ENCODE results near the gene SPRR2B.
"Not testable (repeated sequence)": the region's sequence is repeated elsewhere in the genome, so short reads cannot be mapped to it uniquely, and the experiment has no call there.

SPRR2B gene

DNA sequence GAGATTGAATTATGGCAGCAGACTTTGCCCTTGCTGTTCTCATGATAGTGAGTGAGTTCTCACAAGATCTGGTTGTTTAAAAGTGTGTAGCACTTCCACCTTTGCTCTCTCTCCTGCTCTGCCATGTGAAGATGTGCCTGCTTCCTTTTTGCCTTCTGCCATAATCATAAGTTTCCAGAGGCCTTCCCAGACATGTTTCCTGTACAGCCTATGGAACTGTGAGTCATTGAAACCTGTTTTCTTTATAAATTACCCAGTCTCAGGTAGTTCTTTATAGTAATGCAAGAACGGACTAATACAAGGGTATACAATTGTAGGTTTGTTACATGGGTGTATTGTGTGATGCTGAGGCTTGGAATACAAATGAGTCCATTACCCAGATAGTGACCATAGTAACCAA, 36.2 kb downstream of the SPRR2B start:
- no peak for DNase-seq (ENCODE audit: low read depth in 1 of 2, low spot score in 1 of 2)

DNA sequence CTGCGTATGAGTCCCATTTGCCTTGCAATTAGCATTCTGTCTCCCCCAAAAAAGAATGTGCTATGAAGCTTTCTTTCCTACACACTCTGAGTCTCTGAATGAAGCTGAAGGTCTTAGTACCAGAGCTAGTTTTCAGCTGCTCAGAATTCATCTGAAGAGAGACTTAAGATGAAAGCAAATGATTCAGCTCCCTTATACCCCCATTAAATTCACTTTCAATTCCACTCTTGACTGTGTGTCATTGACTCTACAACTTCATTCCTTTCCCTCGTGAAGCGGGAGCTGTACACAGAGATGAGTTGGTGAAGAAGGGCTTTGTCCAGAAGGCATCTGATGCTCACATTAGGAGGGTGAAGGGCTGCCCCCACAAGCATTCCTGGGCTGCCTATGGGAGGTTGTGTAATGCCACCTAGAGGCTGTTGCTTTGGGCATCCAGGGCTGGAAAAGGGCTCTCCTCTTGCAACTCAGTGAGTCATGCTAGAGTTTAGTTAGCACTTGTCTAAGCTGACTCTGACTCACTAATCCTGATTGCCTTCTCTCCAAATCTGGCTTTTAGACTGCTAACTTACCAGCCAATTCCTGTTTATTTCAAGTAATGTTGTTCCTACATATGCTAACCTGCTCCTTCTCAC, 38.6 kb downstream of the SPRR2B start:
- no peak for DNase-seq (ENCODE audit: low read depth in 1 of 2, low spot score in 1 of 2)

DNA sequence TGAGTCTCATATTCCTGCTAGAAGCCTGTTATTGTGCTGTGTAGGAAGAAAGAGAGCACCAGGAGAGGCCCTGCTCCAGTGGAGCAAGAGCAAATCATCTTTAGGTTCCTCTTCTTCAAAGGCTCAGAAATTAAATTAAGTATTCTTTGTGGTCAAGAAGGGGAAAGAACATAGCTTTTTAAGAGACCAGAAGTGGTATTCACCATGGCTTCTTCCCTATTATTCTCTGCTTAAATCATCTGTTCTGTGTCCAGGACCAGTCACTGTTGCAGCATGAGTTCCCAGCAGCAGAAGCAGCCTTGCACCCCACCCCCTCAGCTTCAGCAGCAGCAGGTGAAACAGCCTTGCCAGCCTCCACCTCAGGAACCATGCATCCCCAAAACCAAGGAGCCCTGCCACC, 39.3 kb downstream of the SPRR2B start:
- no peak for DNase-seq (ENCODE audit: low read depth in 1 of 2, low spot score in 1 of 2)

DNA sequence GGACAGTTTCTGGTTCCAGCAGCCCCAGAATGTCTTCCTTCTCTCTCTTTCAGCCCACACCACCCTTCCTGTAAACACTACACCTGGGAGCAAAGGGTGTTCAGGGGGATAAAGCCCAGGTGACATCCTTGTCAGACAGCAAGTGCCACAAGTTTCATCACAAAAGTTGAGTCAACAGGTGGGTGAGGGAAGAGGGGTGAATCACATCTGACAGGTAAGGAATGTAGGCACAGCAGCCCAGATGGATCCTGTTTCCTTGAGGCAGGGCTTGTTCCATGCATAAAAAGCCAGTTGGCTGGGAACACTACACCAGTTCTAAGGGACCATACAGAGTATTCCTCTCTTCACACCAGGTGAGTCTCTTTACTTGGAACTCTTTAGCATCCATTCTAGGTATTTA, 40.5 kb downstream of the SPRR2B start, which contains the start of gene SPRR1B:
TSS of gene SPRR1B (plus strand) at position 309 of the 400 bp plus-strand sequence. CDS start 1,143 bp downstream, outside the sequence.
- no peak for DNase-seq (ENCODE audit: low read depth in 1 of 2, low spot score in 1 of 2)

DNA sequence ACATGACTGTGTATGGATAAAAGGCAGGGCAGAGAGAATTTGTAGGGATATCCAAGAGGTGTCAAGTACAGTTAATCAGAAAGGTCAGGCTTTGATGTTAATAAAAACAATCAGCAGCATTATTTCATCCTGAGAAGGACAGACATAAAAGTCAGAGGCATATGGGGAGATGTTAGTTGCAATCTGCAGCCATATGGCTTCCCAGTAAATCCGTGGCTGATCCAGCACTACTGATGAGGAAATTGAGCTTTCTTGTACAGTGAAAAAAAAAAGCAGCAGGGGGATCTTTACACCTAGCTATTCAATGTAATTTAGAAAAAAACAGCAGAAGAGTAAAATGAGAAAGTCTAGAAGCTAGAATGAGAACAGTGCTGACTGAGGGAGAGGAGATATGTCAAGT, 42.6 kb downstream of the SPRR2B start:
- DNase-seq (ENCODE audit: low read depth in 1 of 2, low spot score in 1 of 2), result no peak

DNA sequence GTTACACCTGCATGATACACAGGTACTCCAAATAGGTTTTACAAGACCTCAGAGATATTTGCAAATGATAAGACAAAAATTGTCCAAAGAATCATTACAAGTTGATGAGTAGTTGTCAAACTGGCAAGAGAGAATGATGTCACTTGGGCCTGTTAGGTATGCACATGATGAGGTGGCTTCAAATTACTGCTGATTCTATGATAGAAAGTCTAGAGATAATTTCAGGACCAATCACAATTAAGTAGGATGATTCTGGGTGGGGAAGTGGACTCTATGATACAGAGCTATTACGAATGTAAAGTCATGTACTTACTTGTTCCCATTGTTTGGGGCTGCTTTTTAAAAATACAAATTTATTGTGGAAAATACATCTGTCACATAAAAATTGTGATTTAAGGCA, 45.6 kb downstream of the SPRR2B start:
- DNase-seq (ENCODE audit: low read depth in 1 of 2, low spot score in 1 of 2), result no peak

DNA sequence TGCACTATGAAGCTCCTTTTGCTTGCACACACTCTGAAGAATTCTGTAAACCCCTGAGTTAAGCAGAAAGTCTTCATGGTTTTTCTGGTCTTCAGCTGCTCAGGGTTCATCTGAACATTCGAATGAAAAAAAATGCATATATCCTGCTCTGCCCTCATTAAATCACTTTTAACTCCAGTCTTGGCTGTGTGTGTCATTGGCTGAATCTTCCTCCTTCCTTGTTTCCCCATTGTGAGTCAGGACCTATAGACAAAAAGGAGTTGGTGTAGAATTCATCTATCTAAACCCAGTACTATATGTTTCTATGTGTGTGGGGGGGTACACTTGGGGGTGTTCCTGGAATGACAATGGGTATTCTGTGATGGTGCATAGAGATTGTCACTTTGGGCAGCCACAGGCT, 47.0 kb downstream of the SPRR2B start:
- DNase-seq (ENCODE audit: low read depth in 1 of 2, low spot score in 1 of 2), result no peak

DNA sequence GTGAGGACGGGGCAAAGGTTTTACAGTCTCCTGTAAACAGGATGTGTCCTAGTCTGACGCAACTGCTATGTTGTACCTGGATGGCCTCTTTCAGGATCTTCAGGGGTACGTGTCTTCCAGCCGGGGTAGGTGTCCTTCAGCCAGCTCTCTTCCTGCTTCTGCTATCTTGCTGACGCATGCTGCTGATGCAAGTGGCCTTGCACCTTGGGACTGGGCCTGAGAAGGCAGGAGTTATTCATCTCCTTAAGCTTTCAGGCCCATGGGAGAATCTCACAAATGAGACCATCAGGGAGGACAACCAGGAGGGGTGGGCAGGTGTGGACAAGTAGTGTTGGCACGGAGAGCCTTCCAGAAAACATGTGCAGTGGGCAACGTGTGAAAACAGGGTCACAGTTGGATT, 48.3 kb downstream of the SPRR2B start:
- DNase-seq (ENCODE audit: low read depth in 1 of 2, low spot score in 1 of 2), result no peak

DNA sequence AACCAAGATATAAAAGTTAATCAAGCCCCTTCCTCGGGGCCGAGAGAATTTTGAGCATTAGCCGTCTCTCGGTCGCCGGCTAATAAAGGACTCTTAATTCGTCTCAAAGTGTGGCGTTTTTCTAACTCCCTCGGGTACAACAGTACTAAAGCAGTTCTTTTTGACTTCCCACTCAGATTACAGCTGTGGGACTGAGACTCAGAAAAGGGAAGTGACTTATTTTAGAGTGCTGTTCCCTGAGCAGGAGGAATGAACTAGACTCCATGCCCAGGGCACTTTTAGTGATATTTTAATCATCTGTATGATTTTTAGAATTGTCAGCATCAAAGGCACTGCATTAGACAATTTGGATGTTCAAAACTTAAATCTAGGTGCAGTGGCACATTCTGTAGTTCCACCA, 49.1 kb downstream of the SPRR2B start:
- not testable (repeated sequence) for DNase-seq (ENCODE audit: low read depth in 1 of 2, low spot score in 1 of 2)

DNA sequence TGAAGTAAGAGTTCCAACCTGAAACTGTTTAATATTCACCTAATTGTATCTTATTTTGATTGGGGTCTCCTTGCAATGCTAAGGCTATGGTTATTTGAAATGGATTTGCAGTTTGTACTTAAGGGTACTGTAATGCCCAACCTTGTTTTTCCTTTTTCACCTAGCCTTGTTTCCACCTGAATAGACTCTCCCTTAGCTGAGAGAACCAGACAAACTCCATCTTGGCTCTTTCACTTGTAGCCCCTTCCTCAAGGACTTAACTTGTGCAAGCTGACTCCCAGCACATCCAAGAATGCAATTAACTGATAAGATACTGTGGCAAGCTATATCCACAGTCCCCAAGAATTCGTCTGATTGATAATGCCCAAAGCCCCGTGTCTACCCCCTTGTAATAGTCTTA, 49.6 kb downstream of the SPRR2B start:
- not testable (repeated sequence) for DNase-seq (ENCODE audit: low read depth in 1 of 2, low spot score in 1 of 2)

Data from activated CD4-positive, alpha-beta T cell treated with anti-CD3 and anti-CD28 coated beads, Interleukin-2, amount 50 U/mL, for 24 hours (primary cell).